NCI-H1436 treated with DMSO at 0.1 percent for 48 hours (cell line): ENCODE measurements around the gene UXT.
"Not testable (repeated sequence)": the region's sequence is repeated elsewhere in the genome, so short reads cannot be mapped to it uniquely, and the experiment has no call there.

Source experiments
- DNase-seq: peaks from one replicate; lab custom pipeline; 2025; lab: John Stamatoyannopoulos, UW

Gene UXT

DNA sequence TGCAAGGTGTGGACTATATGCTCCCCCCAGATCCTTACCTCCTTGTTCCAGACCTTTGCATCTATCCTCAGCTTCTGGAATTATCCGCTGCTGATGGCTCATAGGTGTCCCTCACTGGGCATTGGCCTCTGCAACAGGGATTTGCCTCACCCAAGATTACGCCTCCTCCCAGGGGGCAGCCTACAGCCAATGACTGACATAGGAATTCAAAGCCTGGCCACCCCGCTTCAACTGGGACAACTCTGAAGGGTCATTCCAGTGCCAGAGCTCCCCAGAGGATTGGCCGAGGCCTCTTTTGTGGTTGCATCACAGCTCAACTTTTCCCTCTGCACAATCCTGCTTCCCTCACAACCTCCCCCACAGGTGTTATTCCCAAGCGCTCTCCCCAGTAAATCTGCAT is 44.4 kb downstream of the UXT start:
- DNase-seq: no peak

DNA sequence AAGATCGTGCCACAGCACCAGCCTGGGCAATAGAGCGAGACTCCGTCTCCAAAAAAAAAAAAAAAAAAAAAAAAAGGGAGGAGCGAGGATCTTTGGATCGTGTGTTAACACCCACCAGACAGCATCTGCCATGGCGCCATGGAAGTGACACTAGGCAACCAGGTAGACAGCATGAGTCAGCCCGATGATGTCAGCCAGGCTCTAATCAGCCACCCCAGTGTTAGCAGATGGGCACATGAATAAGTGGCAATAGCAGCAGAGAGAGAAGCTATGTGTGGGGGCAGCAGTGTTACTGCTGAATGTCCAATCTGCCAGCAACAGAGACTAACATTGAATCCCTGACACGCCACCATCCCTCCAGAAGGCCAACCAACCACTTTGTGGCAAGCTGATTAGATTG is 45.9 kb downstream of the UXT start:
- no peak for DNase-seq

DNA sequence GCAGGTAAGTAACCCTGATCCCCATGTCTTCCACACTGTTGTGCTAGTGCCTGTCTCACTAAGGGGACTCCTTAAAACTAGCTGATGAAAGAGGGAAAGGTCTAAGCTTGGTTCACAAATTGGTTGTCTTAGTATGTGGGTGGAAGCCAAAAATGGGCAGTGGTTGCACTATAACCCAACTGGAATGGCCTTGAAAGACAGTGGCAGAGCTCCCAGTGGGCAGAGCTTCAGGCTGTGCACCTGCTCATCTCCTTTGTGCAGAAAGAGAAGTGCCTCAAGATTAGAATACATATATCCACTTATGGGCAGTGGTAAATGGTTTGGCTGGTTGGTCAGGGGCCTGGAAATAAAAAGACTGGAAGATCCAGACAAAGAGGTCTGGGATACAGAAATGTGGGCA is 46.6 kb downstream of the UXT start:
- DNase-seq: no peak

DNA sequence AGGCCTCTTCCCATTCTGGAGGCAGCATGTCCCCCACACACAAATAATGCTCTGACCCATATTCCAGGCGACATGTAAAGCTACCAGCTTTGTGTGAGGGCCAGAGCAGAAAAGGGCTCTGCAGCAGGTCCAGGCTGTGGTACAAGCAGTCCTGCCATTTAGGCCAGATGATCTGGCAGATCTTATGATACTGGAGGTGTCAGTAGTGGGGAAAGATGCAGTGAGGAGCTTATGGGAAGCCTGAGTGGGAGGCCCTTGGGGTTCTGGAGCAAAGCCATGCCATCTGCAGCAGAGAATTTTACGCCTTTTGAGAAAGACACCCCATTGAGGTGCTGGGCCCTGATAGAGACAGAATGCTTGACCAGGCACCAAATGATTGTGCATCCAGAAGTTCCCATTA is 47.1 kb downstream of the UXT start:
- no peak for DNase-seq

DNA sequence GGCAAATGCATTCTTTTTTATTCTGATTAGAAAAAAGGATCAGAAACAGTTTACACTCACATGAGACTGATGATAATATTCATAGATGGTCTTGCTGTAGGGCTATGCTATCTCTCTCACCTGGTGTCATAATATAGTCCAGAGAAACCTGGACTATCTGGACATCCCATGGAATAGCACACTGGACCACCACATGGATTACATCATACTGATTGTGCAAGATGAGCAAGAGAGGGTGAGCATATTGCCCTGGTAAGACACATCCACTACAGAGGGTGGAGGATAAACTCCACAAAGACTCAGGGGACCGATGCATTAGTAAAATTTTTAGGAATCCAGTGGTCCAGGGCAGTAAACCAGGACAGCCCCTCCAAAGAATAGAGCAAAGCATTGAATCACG is 47.5 kb downstream of the UXT start:
- no peak for DNase-seq

DNA sequence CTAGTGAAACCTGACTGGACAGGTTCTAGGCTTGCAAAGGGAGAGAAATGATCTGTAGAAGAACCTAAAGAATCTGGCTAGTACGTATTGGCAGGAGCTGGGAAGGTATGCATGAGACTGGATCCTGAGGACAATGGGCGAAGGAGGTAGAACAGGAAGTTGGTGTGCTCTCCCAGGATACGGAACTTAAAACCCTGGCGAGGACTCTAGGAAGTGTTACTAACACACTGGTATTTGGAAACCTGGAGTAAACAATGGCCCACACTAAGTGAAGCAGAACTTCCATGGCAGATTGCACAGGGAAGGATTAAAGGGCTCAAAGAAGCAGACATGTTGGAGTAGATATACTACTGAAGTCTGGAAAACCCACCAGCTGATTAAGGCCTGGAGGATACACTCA is 48.5 kb downstream of the UXT start:
- no peak for DNase-seq

DNA sequence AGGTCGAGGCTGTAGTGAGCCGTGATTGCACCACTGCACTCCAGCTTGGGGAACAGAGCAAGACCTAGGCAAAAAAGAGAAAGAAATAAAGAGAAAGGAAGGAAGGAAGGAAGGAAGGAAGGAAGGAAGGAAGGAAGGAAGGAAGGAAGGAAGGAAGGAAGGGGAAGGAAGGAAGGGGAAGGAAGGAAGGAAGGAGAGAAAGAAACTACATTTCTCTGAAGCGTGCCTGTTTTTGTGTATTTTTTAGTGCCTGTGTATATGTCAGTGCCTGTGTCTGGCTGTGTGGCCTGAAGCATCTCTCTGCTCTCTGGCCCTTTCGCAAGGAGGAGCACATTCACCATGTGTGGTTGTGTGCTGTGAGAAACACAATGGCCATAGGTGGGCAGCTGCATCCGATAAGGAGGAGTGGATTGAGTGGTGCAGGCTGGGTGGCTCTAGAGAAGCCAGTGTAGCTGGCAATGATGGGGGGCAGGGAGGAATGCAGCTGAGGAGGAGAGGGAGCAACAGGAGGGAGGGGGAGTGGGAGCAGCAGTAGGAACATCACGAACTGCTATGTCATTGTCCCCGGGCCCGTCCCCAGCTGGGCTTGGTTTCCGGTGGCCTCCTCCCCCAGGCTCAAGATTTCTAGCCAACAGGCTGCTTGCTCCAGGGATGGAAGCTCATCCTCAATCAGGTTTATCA is 50.7 kb downstream of the UXT start:
- no peak for DNase-seq

DNA sequence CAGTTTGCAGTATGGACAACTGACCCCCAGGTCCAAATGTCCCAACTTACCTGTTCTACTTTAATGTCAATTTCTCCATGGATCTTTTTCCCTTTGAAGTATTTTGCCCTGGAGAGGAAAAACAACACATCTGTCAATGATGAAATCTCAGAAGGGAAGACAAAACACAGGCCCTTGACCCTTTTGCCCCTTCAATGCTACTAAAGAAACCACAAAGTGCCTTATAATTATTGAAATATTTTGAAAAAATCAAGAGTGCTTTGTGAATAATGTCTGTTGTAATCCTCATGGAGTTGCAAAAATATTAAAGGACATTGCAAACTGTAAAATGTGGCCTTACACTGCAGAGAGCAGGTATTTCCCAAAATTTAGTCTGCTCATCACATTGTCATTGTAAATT is 51.9 kb downstream of the UXT start:
- no peak for DNase-seq

DNA sequence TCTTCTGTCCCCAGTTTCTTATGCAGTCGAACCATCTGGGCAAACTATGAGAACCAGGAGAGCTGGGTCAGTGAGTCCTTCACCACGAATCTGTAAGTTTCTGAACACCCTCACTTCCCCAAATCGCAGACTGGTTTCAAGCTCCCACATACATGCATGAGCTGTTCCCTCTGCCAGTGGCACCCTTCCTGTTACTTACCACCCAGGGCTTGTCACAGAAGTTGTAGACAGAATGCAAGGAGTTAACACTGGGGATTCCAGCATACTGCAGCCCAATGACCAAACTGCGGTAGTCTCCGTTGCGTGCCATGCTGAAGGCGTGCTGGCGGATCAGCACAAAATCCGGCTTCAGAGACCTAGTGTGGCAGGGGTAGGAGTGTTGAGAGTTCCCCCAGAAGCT is 54.0 kb downstream of the UXT start:
- no peak for DNase-seq

DNA sequence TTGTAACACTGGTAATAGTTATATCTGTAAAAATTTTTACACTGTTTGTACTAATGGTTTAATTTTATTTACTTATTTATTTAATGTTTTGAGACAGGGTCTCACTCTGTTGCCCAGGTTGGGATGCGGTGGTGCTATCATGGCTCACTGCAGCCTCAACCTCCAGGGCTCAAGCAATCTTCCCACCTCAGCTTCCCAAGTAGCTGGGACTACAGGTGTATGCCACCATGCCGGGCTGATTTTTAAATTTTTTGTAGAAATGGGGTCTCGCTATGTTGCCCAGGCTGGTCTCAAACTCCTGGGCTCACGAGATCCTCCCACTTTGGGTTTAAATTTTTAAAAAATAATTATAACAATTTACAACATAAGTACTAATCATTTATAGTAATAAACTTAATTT is 55.9 kb downstream of the UXT start:
- DNase-seq: not testable (repeated sequence)
